ENCODE results near the gene ASPRV1. TPM values are rescaled to one million over a fixed set of nuclear protein-coding genes. Genes with fewer than 3 reads are reported as not detected.

The ASPRV1 gene
- total RNA-seq, 2 donors from 2014 or later: 0.84 to 0.91 TPM

- no peak for DNase-seq
- Histone ChIP-seq H3K9ac (ENCODE audit: extremely low read depth, low read length, poor library complexity, severe bottlenecking) (no peak overlapping the region), H3K27me3 (ENCODE audit: control insufficient read depth, insufficient read depth, low read length, poor library complexity, severe bottlenecking) (no peaks in the 10 kb centered on the region), H3K4me1 (ENCODE audit: control insufficient read depth, insufficient read depth, low read length) (no peaks in the 10 kb centered on the region), H3K4me3 (ENCODE audit: low read length) (no peak overlapping the region), H3K36me3 (ENCODE audit: control insufficient read depth, insufficient read depth, low read length) (no peaks in the 10 kb centered on the region), H3K9me3 (ENCODE audit: control insufficient read depth, low read length) (no peaks in the 10 kb centered on the region), H3K27ac (ENCODE audit: low read depth, low read length) (no peak overlapping the region)
- Mint-ChIP-seq H3K9me3 (peaks cover 4% of the 10 kb centered on the region), H3K4me1 (no peaks in the 10 kb centered on the region), H3K27ac (no peak overlapping the region), H3K36me3 (ENCODE audit: low read depth) (no peaks in the 10 kb centered on the region), H3K27me3 (ENCODE audit: insufficient read depth) (no peaks in the 10 kb centered on the region), H3K4me3 (no peak overlapping the region)
- no peak for TF ChIP-seq CTCF (conservative IDR thresholded peaks at IDR 0.05)
- 90 to 92% methylated on average over 2 to 8 of the region's 8 CpGs for WGBS, 2 experiments (ENCODE audit: insufficient coverage in 1 of 2, insufficient read length in 1 of 2)
Observed at GRCh38 chr2:69965756-69966445, 4.5 kb upstream of the ASPRV1 start.

- no peaks in the 10 kb centered on the region for H3K4me1 Mint-ChIP-seq
- H3K36me3 Mint-ChIP-seq (ENCODE audit: low read depth): no peaks in the 10 kb centered on the region
- H3K9me3 ChIP-seq (ENCODE audit: control insufficient read depth, low read length): no peaks in the 10 kb centered on the region
- 94 to 95% methylated on average over 5 to 7 of the region's 7 CpGs for WGBS, 2 experiments (ENCODE audit: insufficient coverage in 1 of 2, insufficient read length in 1 of 2)
- H3K4me3 ChIP-seq (ENCODE audit: low read length): no peak overlapping the region
- H3K9me3 Mint-ChIP-seq: no peaks in the 10 kb centered on the region
- no peak overlapping the region for H3K27ac ChIP-seq (ENCODE audit: low read depth, low read length)
- H3K27me3 ChIP-seq (ENCODE audit: control insufficient read depth, insufficient read depth, low read length, poor library complexity, severe bottlenecking): no peaks in the 10 kb centered on the region
- DNase-seq: no peak
- H3K27ac Mint-ChIP-seq: no peak overlapping the region
- H3K4me3 Mint-ChIP-seq: no peak overlapping the region
- H3K9ac ChIP-seq (ENCODE audit: extremely low read depth, low read length, poor library complexity, severe bottlenecking): no peak overlapping the region
- H3K27me3 Mint-ChIP-seq (ENCODE audit: insufficient read depth): peaks cover 1% of the 10 kb centered on the region
- no peaks in the 10 kb centered on the region for H3K4me1 ChIP-seq (ENCODE audit: control insufficient read depth, insufficient read depth, low read length)
- H3K36me3 ChIP-seq (ENCODE audit: control insufficient read depth, insufficient read depth, low read length): no peaks in the 10 kb centered on the region
- no peak for TF ChIP-seq CTCF (conservative IDR thresholded peaks at IDR 0.05)
Observed at GRCh38 chr2:69964353-69964841, 3.0 kb upstream of the ASPRV1 start.

- Histone ChIP-seq H3K4me1 (ENCODE audit: control insufficient read depth, insufficient read depth, low read length) (no peaks in the 10 kb centered on the region), H3K27ac (ENCODE audit: low read depth, low read length) (no peak overlapping the region), H3K27me3 (ENCODE audit: control insufficient read depth, insufficient read depth, low read length, poor library complexity, severe bottlenecking) (no peaks in the 10 kb centered on the region), H3K9ac (ENCODE audit: extremely low read depth, low read length, poor library complexity, severe bottlenecking) (no peak overlapping the region), H3K9me3 (ENCODE audit: control insufficient read depth, low read length) (no peaks in the 10 kb centered on the region), H3K4me3 (ENCODE audit: low read length) (no peak overlapping the region), H3K36me3 (ENCODE audit: control insufficient read depth, insufficient read depth, low read length) (no peaks in the 10 kb centered on the region)
- no peak for TF ChIP-seq CTCF (conservative IDR thresholded peaks at IDR 0.05)
- DNase-seq: no peak
- WGBS, 2 experiments (ENCODE audit: insufficient coverage in 1 of 2, insufficient read length in 1 of 2): 92 to 100% methylated on average over 3 to 8 of the region's 8 CpGs
- Mint-ChIP-seq H3K27ac (no peak overlapping the region), H3K9me3 (no peaks in the 10 kb centered on the region), H3K4me3 (no peak overlapping the region), H3K27me3 (ENCODE audit: insufficient read depth) (peaks cover 5% of the 10 kb centered on the region), H3K4me1 (no peaks in the 10 kb centered on the region), H3K36me3 (ENCODE audit: low read depth) (no peaks in the 10 kb centered on the region)
Observed at GRCh38 chr2:69962986-69963730, 1.7 kb upstream of the ASPRV1 start.

Measured in endodermal cell (in vitro differentiated cells).